HepG2 (cell line): Measurements from ENCODE around the gene ANKRD53. TPM values are rescaled to one million over a fixed set of nuclear protein-coding genes. Genes with fewer than 3 reads are reported as not detected.

Source experiments
- ATAC-seq: fragments of 200-7000 bp; cut with Tn5 transposase; 3 replicates; pipeline ENCODE4 v1.9.1; 2020; ENCODE audit warnings: mild to moderate bottlenecking, moderate library complexity
- BruUV-seq: library from RNA; stranded (reverse); fragments of 400-500 nt; replicated peaks from 2 replicates; lab custom pipeline; 2021; lab: Mats Ljungman, UMichigan
- CTCF ChIA-PET: fragments of 300-600 bp; formaldehyde crosslinking; extraction: SDS; loops from one replicate; lab custom pipeline; 2021; ENCODE audit warnings: low total read pairs, inconsistent platforms, low intra/inter-chr PET ratio; lab: Yijun Ruan, JAX
- POLR2A ChIA-PET: fragments of 350-600 bp; sonication (Branson Sonifier 250); formaldehyde crosslinking; loops from one replicate; lab custom pipeline; 2020; ENCODE audit warnings: antibody characterized with exemption, inconsistent platforms; lab: Yijun Ruan, JAX
- DNase-seq: peaks from one replicate; pipeline ENCODE4 v3.0.0-alpha.2; 2015; ENCODE audit warnings: low spot score
- FAIRE-seq: peaks from 3 replicates; lab custom pipeline; 2011; peaks lifted over from hg19 to GRCh38; lab: Jason Lieb, UNC
- H2AFZ ChIP-seq: one replicate; pipeline ENCODE4 v1.6.1; 2011; ENCODE audit warnings: low read length, inconsistent platforms
- H3K27ac ChIP-seq: fragments of 300-600 bp; 3 replicates; pipeline ENCODE4 v1.8.0; 2011; ENCODE audit warnings: mixed run types, mild to moderate bottlenecking, mixed read lengths, low read length, inconsistent platforms; ENCODE audit not compliant: insufficient read depth; ENCODE audit errors: extremely low read length
- H3K27me3 ChIP-seq, 2 experiments: fragments of 200-600 bp in 1 of 2; 2 replicates in 1 of 2; 3 replicates in 1 of 2; pipeline versions ENCODE4 v1.6.0 to v1.8.0; 2011; ENCODE audit warnings: low read length in 2 of 2, mild to moderate bottlenecking in 2 of 2, moderate library complexity in 2 of 2, inconsistent platforms in 1 of 2; ENCODE audit not compliant: insufficient read depth in 2 of 2, control insufficient read depth in 1 of 2
- H3K36me3 ChIP-seq, 2 experiments: fragments of 200-600 bp in 1 of 2; replicated peaks in 1 of 2; 2 replicates in 1 of 2; 3 replicates in 1 of 2; pipeline versions ENCODE4 v1.5.1 to v1.8.0; 2011; ENCODE audit warnings: low read length in 2 of 2, inconsistent platforms in 1 of 2; ENCODE audit not compliant: insufficient read depth in 2 of 2, control insufficient read depth in 1 of 2
- H3K4me1 ChIP-seq: 2 replicates; pipeline ENCODE4 v1.5.1; 2012; ENCODE audit warnings: low read length, inconsistent platforms; ENCODE audit not compliant: insufficient read depth
- H3K4me2 ChIP-seq: 2 replicates; pipeline ENCODE4 v1.6.0; 2011; ENCODE audit warnings: low read depth, low read length, inconsistent platforms
- H3K4me3 ChIP-seq, 3 experiments: fragments of 200-600 bp in 1 of 3; sonication (generic), shearing (Covaris generic) in 1 of 3; replicated peaks in 1 of 3; 2 replicates each; pipeline ENCODE4 v1.5.1; 2011 to 2016; ENCODE audit warnings: low read length in 3 of 3, inconsistent platforms in 2 of 3, low read depth in 2 of 3, mild to moderate bottlenecking in 2 of 3, control low read depth in 1 of 3, mixed read lengths in 1 of 3; ENCODE audit not compliant: insufficient read depth in 1 of 3
- H3K79me2 ChIP-seq: one replicate; pipeline ENCODE4 v1.6.1; 2011; ENCODE audit warnings: low read length, inconsistent platforms; ENCODE audit not compliant: insufficient read depth
- H3K9ac ChIP-seq: 2 replicates; pipeline ENCODE4 v1.6.0; 2011; ENCODE audit warnings: mild to moderate bottlenecking, low read depth, low read length, inconsistent platforms; ENCODE audit not compliant: insufficient read depth
- H3K9me3 ChIP-seq: 2 replicates; pipeline ENCODE4 v1.5.1; 2012; ENCODE audit warnings: mild to moderate bottlenecking, low read length
- H4K20me1 ChIP-seq: 2 replicates; pipeline ENCODE4 v1.6.0; 2011; ENCODE audit warnings: inconsistent platforms, mild to moderate bottlenecking, low read length, moderate library complexity; ENCODE audit not compliant: insufficient read depth
- FIP1L1 ChIP-seq: fragments of 200-400 bp; formaldehyde crosslinking; IDR thresholded peaks from 2 replicates; pipeline ENCODE4 v1.6.1; 2018; ENCODE audit warnings: low read depth, mild to moderate bottlenecking, low read length, moderate library complexity, borderline replicate concordance; ENCODE audit not compliant: insufficient read depth
- GTF2F1 ChIP-seq: fragments of 150-350 bp; IDR thresholded peaks from 2 replicates; pipeline ENCODE4 v1.6.1; 2014; ENCODE audit warnings: low read length
- MXI1 ChIP-seq: IDR thresholded peaks from 3 replicates; pipeline ENCODE4 v1.6.1; 2012; ENCODE audit warnings: low read depth, low read length, inconsistent platforms, borderline replicate concordance
- NKX3-1 ChIP-seq: sonication (generic); formaldehyde crosslinking; IDR thresholded peaks from 2 replicates; pipeline ENCODE4 v1.5.0; 2020; ENCODE audit warnings: missing genetic modification reagents
- PAXIP1 ChIP-seq: sonication (generic); formaldehyde crosslinking; conservative IDR thresholded peaks from 2 replicates; pipeline ENCODE4 v1.4.0; 2020; ENCODE audit warnings: mild to moderate bottlenecking, missing genetic modification reagents, moderate library complexity
- POLR2AphosphoS2 ChIP-seq: IDR thresholded peaks from 2 replicates; pipeline ENCODE4 v1.6.1; 2011; ENCODE audit warnings: low read depth, low read length, improper control_type of control experiment
- RORA ChIP-seq: sonication (generic); formaldehyde crosslinking; IDR thresholded peaks from 2 replicates; pipeline ENCODE4 v1.5.0; 2020; ENCODE audit warnings: mild to moderate bottlenecking, missing genetic modification reagents, moderate library complexity
- SOX13 ChIP-seq, 3 experiments: fragments of 450-650 bp in 1 of 3; sonication (generic) in 1 of 3; formaldehyde crosslinking in 1 of 3; IDR thresholded peaks in 2 of 3; conservative IDR thresholded peaks in 1 of 3; 2 replicates each; pipeline versions ENCODE4 v1.5.0 to v1.6.1; 2016 to 2020; ENCODE audit warnings: antibody characterized with exemption in 1 of 3, mild to moderate bottlenecking in 1 of 3, missing compliant biosample characterization in 1 of 3, missing genetic modification reagents in 1 of 3, moderate library complexity in 1 of 3
- ZNF10 ChIP-seq: sonication (generic); formaldehyde crosslinking; IDR thresholded peaks from 2 replicates; pipeline ENCODE4 v1.4.0; 2020; ENCODE audit warnings: mild to moderate bottlenecking, low read depth, missing genetic modification reagents, borderline replicate concordance
- ZNF121 ChIP-seq: sonication (generic); formaldehyde crosslinking; IDR thresholded peaks from 2 replicates; pipeline ENCODE4 v1.5.0; 2020; ENCODE audit warnings: mild to moderate bottlenecking, missing genetic modification reagents
- ZNF124 ChIP-seq: sonication (generic); formaldehyde crosslinking; IDR thresholded peaks from 2 replicates; pipeline ENCODE4 v1.4.0; 2020; ENCODE audit warnings: missing genetic modification reagents
- ZNF274 ChIP-seq: sonication (generic); formaldehyde crosslinking; IDR thresholded peaks from 2 replicates; pipeline ENCODE4 v1.5.1; 2020; ENCODE audit warnings: mild to moderate bottlenecking, missing genetic modification reagents
- ZNF432 ChIP-seq: sonication (generic); formaldehyde crosslinking; IDR thresholded peaks from 2 replicates; pipeline ENCODE4 v1.5.0; 2020; ENCODE audit warnings: missing genetic modification reagents, mild to moderate bottlenecking, borderline replicate concordance
- ZUFSP ChIP-seq: sonication (generic); formaldehyde crosslinking; IDR thresholded peaks from 2 replicates; pipeline ENCODE4 v1.9.0; 2021; ENCODE audit warnings: missing genetic modification reagents, mild to moderate bottlenecking, borderline replicate concordance
- WGBS: methylation state at CpG from one replicate; pipeline ENCODE4 v1.1.6; 2017; ENCODE audit warnings: low lambda C conversion rate; 5-methylcytosine and 5-hydroxymethylcytosine counted together
- in situ Hi-C: cut with HindIII; loops from 2 replicates; pipeline ENCODE4 v1.10.0; 2017; ENCODE audit warnings: low pct_unique_long_range_greater_than_20kb; ENCODE audit not compliant: extremely low pct_ligation_motif_present
- intact Hi-C: fragments of 100-400 bp; cut with micrococcal nuclease; formaldehyde crosslinking; loops from one replicate; pipeline ENCODE4 v1.10.0; 2022; ENCODE audit not compliant: unreplicated experiment
- polyA plus RNA-seq, 8 experiments: library from polyadenylated mRNA; depleted of rRNA in 3 of 8; stranded (reverse) in 7 of 8; unstranded in 1 of 8; fragments of >200 nt; fragmentation: Illumina TruSeq in 4 of 8; extraction: Trizol in 4 of 8; gene quantifications; 2 replicates each; pipeline versions ENCODE4 v1.2.1 to v1.2.3, GENCODE V29; 2011 to 2016; ENCODE audit warnings: low read depth in 4 of 8, missing spikeins in 1 of 8, mixed read lengths in 1 of 8; ENCODE audit not compliant: insufficient read depth in 1 of 8
- total RNA-seq, 5 experiments: library from RNA; depleted of rRNA; stranded (reverse); fragments of >200 nt; fragmentation: Illumina TruSeq; extraction: Trizol; gene quantifications; 2 replicates each; pipeline ENCODE4 v1.2.3, GENCODE V29; 2016; ENCODE audit warnings: low read depth in 1 of 5
- TF ChIP-seq, protein P1 (sequence below): sonication (generic); formaldehyde crosslinking; IDR thresholded peaks from 2 replicates; pipeline ENCODE4 v1.4.0; 2020; ENCODE audit warnings: missing genetic modification reagents, borderline replicate concordance
- TF ChIP-seq, protein P2 (sequence below): sonication (generic); formaldehyde crosslinking; IDR thresholded peaks from 2 replicates; pipeline ENCODE4 v1.4.0; 2020; ENCODE audit warnings: missing genetic modification reagents

Gene ANKRD53
- total and polyA plus RNA-seq, 2 of the 13 experiments (the other 11 are each of a cell fraction or from before 2014, with no cell fraction given) = 0.15 TPM; not detected in 1

DNA sequence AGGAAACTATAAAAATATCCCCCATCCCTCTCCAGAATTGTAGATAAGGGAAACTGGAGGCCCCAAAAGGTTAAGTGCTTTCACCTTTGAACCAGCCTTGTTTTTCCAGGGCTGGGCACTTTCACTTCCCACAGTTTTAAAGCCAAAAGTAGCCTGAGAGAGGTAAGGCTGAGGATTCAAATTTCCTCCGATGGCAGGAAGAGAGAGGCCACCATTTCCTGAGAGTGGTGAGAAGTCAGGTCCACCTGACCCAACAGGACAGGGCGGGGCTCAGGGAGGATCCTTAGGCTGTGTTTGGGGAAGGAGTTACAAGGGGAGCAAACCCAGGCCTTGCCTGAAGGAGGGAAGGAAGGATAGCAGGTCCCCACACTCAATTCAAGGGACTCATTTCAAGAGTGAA, 20.9 kb downstream of the ANKRD53 start:
- no peaks in the 10 kb centered on the region for H4K20me1 ChIP-seq
- no peak for FAIRE-seq
- no peaks in the 10 kb centered on the region for H3K9me3 ChIP-seq
- peaks cover 0 to 8% of the 10 kb centered on the region in 2 experiments; a peak in 2 of 5 replicates for H3K27me3 ChIP-seq
- no peak for ATAC-seq
- peak; percentile 33 for DNase-seq
- H3K9ac ChIP-seq = peak overlapping the region; percentile 32; the same call in 1 of the 2 replicates
- H3K36me3 ChIP-seq = no peaks in the 10 kb centered on the region
- H3K27ac ChIP-seq = peak overlapping the region; percentile 55
- ChIA-PET POLR2A (interaction anchor here (2.0 kb wide), 1 partner anchor 8 kb away, joined by 7 read pairs; no protein-coding TSS in a partner anchor), CTCF (interaction anchor here (1.0 kb wide), 1 partner anchor 128 kb away, joined by 3 read pairs; no protein-coding TSS in a partner anchor)
- peak overlapping the region; percentile 96 for H2AFZ ChIP-seq
- intact Hi-C loops (no loop called here), in situ Hi-C loops (no loop called here)
- H3K79me2 ChIP-seq = peaks cover 1% of the 10 kb centered on the region
- BruUV-seq = no TSS peak
- H3K4me3 ChIP-seq = peak overlapping the region; percentile 15 to 50 (median 35); a peak in 5 of 6 replicates
- H3K4me2 ChIP-seq = peak overlapping the region; percentile 99
- peaks cover 61% of the 10 kb centered on the region for H3K4me1 ChIP-seq
- WGBS = 9% methylated on average over 2 of the region's 2 CpGs
- no peak for TF ChIP-seq GTF2F1
- no peak for TF ChIP-seq SOX13 (IDR thresholded peaks at IDR 0.05)
- peak in 1 of 2 experiments; percentile 5; a peak in 1 of 4 replicates for TF ChIP-seq SOX13 (CRISPR knock-in tag; conservative IDR thresholded peaks at IDR 0.05 in 1 of 2, IDR thresholded peaks at IDR 0.05 in 1 of 2)
- TF ChIP-seq PAXIP1 (CRISPR knock-in tag) = peak; percentile 76
- TF ChIP-seq ZNF124 (CRISPR knock-in tag) = no peak
- TF ChIP-seq ZNF274 (CRISPR knock-in tag) = no peak
- no peak for TF ChIP-seq NKX3-1 (CRISPR knock-in tag)
- TF ChIP-seq MXI1 = no peak
- TF ChIP-seq ZUFSP (CRISPR knock-in tag) = no peak
- TF ChIP-seq, protein P1, sequence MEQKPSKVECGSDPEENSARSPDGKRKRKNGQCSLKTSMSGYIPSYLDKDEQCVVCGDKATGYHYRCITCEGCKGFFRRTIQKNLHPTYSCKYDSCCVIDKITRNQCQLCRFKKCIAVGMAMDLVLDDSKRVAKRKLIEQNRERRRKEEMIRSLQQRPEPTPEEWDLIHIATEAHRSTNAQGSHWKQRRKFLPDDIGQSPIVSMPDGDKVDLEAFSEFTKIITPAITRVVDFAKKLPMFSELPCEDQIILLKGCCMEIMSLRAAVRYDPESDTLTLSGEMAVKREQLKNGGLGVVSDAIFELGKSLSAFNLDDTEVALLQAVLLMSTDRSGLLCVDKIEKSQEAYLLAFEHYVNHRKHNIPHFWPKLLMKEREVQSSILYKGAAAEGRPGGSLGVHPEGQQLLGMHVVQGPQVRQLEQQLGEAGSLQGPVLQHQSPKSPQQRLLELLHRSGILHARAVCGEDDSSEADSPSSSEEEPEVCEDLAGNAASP (CRISPR knock-in tag) = no peak
- TF ChIP-seq, protein P2, sequence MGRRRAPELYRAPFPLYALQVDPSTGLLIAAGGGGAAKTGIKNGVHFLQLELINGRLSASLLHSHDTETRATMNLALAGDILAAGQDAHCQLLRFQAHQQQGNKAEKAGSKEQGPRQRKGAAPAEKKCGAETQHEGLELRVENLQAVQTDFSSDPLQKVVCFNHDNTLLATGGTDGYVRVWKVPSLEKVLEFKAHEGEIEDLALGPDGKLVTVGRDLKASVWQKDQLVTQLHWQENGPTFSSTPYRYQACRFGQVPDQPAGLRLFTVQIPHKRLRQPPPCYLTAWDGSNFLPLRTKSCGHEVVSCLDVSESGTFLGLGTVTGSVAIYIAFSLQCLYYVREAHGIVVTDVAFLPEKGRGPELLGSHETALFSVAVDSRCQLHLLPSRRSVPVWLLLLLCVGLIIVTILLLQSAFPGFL = no peak
- no peak for TF ChIP-seq RORA
- no peak for TF ChIP-seq POLR2AphosphoS2
- no peak for TF ChIP-seq FIP1L1
- no peak for TF ChIP-seq ZNF121 (CRISPR knock-in tag)
- no peak for TF ChIP-seq ZNF10
- TF ChIP-seq ZNF432 (CRISPR knock-in tag) = no peak
